Skeletal muscle tissue (tissue), 4 donors: ENCODE data around the gene SND1. TPM values are rescaled to one million over a fixed set of nuclear protein-coding genes. Genes with fewer than 3 reads are reported as not detected.
A peak's percentile ranks its signal among the peaks of the same experiment; 100 is the strongest.

Experiments
- H3K27ac ChIP-seq: one replicate; pipeline ENCODE4 v1.7.0; 2013; ENCODE audit warnings: mild to moderate bottlenecking, low read depth, low read length, inconsistent platforms
- H3K27me3 ChIP-seq, 3 donors: one replicate each; pipeline ENCODE4 v1.7.0; 2013; ENCODE audit warnings: low read length in 3 of 3; ENCODE audit not compliant: control insufficient read depth in 3 of 3, insufficient read depth in 3 of 3
- H3K36me3 ChIP-seq, 3 donors: one replicate each; pipeline ENCODE4 v1.7.0; 2013; ENCODE audit warnings: low read length in 3 of 3; ENCODE audit not compliant: control insufficient read depth in 3 of 3, insufficient read depth in 3 of 3
- H3K4me1 ChIP-seq, 3 donors: one replicate each; pipeline ENCODE4 v1.7.0; 2013; ENCODE audit warnings: low read length in 3 of 3, mild to moderate bottlenecking in 3 of 3; ENCODE audit not compliant: control insufficient read depth in 3 of 3, insufficient read depth in 3 of 3
- H3K4me3 ChIP-seq, 3 donors: one replicate each; pipeline ENCODE4 v1.7.0; 2013; ENCODE audit warnings: low read length in 3 of 3
- H3K9ac ChIP-seq, 3 donors: one replicate each; pipeline ENCODE4 v1.7.0; 2013; ENCODE audit warnings: low read length in 3 of 3, mild to moderate bottlenecking in 3 of 3, moderate library complexity in 2 of 3, low read depth in 1 of 3
- H3K9me3 ChIP-seq, 3 donors: one replicate each; pipeline ENCODE4 v1.7.0; 2013; ENCODE audit warnings: low read length in 3 of 3; ENCODE audit not compliant: control insufficient read depth in 3 of 3
- total RNA-seq: library from RNA; depleted of rRNA; stranded (reverse); fragments of >200 nt; gene quantifications from one replicate; pipeline ENCODE4 v1.2.3, GENCODE V29; 2014
- donor health status: Osteomylitis.

Gene SND1
- total RNA-seq, 1 donor from 2014 or later: 104 TPM

DNA sequence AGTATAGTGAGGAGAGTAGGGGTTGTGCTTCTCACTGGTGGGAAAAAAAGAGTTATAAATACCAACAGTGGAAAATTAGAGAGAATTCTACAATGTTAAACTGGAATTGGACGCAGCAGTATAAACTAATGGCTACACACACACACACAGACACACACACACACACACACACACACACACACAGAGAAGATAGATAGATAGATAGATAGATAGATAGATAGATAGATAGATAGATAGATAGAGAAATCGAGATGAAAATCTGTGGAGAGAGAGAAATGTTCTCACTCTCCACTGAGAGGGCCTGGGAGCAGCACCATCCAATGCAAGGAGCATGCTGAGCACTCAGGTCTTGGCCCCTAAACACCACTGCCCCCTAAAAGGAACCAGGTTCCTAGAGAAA, 479.1 kb downstream of the SND1 start:
- no peak overlapping the region for H3K4me3 ChIP-seq
- no peaks in the 10 kb centered on the region for H3K9me3 ChIP-seq
- no peak overlapping the region for H3K9ac ChIP-seq
- H3K27me3 ChIP-seq: peaks cover 22 to 40% (median 32%) of the 10 kb centered on the region in 3 donors
- H3K36me3 ChIP-seq: no peaks in the 10 kb centered on the region
- H3K27ac ChIP-seq: no peak overlapping the region
- H3K4me1 ChIP-seq: peaks cover 7 to 10% (median 8%) of the 10 kb centered on the region in 3 donors

DNA sequence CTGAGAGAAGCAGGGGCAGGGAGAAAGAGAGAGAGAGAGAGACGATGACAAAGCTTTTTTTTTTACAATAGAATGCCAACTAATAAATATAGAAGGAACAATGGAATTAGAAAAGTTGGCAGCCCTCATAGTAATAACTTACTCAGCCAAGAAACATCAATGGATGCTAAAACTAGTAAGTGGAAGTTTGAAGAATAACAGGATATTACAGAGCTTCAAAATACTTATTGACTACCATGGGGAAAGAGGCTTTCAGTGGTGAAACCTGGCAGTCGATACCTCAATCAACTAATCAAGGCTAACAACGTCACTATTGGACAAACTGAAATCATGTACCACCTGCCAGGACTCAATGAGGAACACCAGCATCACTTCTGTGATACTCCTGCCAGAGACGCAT, 479.7 kb downstream of the SND1 start:
- H3K9ac ChIP-seq: no peak overlapping the region
- H3K9me3 ChIP-seq: no peaks in the 10 kb centered on the region
- H3K27ac ChIP-seq: no peak overlapping the region
- no peak overlapping the region for H3K4me3 ChIP-seq
- H3K27me3 ChIP-seq: peaks cover 27 to 44% (median 36%) of the 10 kb centered on the region in 3 donors
- no peaks in the 10 kb centered on the region for H3K36me3 ChIP-seq
- peaks cover 10 to 13% (median 11%) of the 10 kb centered on the region in 3 donors for H3K4me1 ChIP-seq

DNA sequence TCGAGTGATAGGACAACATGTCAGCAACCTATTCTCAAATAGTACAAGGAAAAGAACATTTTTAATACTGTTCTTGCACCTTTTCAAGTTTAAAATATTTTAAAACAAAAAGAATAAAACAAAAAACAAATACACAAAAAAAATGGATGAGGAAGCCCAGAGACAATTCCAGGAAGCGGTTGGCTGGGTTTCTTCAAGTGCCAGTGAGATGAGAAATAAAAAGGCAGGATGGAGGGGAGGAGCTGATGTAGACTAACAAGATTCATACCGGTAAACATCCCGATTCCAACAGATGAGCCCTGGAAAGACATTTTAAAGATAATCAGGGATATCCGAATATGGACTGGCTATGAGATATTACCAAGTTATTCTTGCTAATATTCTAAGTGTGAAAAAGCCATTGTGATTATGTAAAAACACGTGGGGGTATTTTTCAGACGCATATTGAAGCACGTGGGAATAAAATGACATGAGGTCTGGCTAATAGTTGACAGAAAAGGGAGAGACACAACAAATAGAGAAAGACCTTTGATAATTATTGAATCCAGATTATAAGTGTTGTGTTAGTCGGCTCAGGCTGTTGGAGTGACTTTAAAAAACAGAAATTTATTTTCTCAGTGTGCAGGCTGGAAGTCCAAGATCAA, 480.6 kb downstream of the SND1 start:
- Histone ChIP-seq H3K9ac (no peak overlapping the region), H3K36me3 (no peaks in the 10 kb centered on the region), H3K27me3 (peaks cover 33 to 48% (median 44%) of the 10 kb centered on the region in 3 donors), H3K27ac (no peak overlapping the region), H3K4me1 (peaks cover 10 to 13% (median 11%) of the 10 kb centered on the region in 3 donors), H3K4me3 (no peak overlapping the region), H3K9me3 (no peaks in the 10 kb centered on the region)

DNA sequence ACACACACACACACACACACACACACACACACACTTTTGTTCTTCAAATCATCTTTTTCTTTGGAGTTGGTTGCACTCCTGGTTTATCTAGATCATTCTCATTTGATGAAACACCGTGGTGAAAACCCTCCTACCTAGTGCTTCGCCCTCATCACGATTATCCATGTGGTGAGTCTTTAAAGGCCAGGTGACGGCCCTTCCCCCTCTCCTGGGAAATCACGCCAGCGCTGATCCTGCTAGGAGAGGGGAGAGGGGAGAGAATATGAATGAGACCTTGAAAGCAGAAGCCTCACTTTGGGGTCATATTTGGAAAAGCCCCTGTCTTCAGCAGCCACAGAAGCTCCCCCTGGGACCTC, 483.1 kb downstream of the SND1 start:
- H3K9me3 ChIP-seq: no peaks in the 10 kb centered on the region
- H3K9ac ChIP-seq: no peak overlapping the region
- peaks cover 10 to 13% (median 11%) of the 10 kb centered on the region in 3 donors for H3K4me1 ChIP-seq
- H3K36me3 ChIP-seq: no peaks in the 10 kb centered on the region
- no peak overlapping the region for H3K27ac ChIP-seq
- H3K27me3 ChIP-seq: peaks cover 33 to 45% (median 43%) of the 10 kb centered on the region in 3 donors
- peak overlapping the region in 2 of 3 donors; percentile 30 to 79 for H3K4me3 ChIP-seq

DNA sequence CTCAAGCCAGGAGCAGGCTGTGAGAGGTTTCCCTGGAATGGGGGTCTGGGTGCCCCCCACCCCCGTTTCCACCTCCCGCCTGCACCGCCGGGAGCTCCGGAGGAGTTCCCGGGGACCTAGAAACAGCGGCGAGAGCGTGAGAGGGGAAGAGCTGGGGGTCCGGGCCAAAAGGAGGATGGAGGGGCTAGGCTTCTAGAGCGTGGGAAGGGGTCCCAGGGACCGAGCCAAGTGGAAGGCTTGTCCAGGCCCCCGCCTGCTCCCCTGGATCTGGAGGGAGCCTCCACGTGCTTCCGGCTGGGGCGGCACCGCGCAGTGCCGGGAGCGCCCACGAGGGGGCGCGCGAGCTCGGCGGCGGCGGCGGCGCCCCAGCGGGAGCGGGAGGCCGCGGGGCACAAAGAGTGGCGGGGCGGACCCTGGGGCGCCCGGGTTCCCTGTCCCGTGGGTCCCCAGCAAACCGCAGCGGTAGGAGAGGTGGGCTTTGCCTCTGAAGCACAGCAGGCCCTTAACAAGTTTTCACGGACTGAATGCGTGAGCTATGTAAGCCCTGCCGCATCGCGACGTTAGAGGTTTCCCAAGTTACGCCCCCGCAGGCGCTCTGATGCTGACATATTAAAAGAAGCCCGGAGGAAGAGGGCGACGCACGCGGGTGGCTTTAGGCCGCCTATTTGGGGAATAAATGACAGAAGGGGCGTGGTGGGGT, 483.7 kb downstream of the SND1 start:
- peak overlapping the region; percentile 69 to 79 (median 70) for H3K4me3 ChIP-seq
- H3K9ac ChIP-seq: peak overlapping the region in 2 of 3 donors; percentile 32 to 60
- peaks cover 10 to 13% (median 11%) of the 10 kb centered on the region in 3 donors for H3K4me1 ChIP-seq
- no peak overlapping the region for H3K27ac ChIP-seq
- no peaks in the 10 kb centered on the region for H3K36me3 ChIP-seq
- H3K27me3 ChIP-seq: peaks cover 31 to 40% (median 39%) of the 10 kb centered on the region in 3 donors
- no peaks in the 10 kb centered on the region for H3K9me3 ChIP-seq

DNA sequence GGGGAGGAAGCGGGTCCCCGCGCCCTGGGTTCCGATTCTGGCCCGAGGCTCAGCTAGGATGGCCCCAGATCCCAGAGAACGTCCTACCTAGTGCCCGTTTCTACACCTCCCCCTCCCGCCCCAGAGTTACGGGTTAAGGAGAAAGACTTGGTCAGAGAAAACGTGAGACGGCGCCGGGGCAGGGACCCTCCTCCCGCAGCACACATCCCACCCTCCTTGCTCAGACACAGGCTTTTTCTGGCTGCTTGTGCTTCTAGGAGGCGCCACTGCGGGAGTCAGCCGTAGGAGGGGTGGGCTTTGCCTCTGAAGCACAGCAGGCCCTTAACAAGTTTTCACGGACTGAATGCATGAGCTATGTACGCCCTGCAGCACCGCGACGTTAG, 484.2 kb downstream of the SND1 start:
- Histone ChIP-seq H3K27ac (no peak overlapping the region), H3K27me3 (peaks cover 28 to 38% (median 38%) of the 10 kb centered on the region in 3 donors), H3K4me1 (peaks cover 10 to 13% (median 11%) of the 10 kb centered on the region in 3 donors), H3K9ac (peak overlapping the region in 1 of 3 donors; percentile 60), H3K36me3 (no peaks in the 10 kb centered on the region), H3K9me3 (peaks cover 0 to 2% (median 0%) of the 10 kb centered on the region in 3 donors), H3K4me3 (peak overlapping the region; percentile 69 to 79 (median 70))

DNA sequence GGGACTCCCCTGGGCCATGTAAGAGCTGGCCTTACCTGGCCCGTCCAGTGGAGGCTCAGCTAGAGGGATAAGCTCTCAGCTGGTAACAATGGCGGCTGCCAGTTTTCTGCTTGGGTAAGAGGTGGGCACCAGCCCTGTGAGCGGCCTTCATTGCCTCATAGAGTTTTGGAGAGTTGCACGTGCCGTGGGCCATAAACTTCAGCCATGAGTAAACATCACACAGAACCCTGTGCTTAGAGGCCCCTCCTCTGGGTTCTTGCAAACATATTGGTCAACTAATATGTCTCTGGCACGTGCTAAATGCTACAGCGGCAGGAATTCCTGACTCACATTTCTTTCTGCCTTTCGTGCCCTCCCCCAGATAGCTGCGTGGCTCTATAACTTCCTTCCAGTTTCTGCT, 485.2 kb downstream of the SND1 start:
- no peak overlapping the region for H3K27ac ChIP-seq
- H3K27me3 ChIP-seq: peaks cover 28 to 36% (median 35%) of the 10 kb centered on the region in 3 donors
- H3K9ac ChIP-seq: no peak overlapping the region
- H3K4me3 ChIP-seq: no peak overlapping the region
- H3K36me3 ChIP-seq: no peaks in the 10 kb centered on the region
- peaks cover 0 to 2% (median 0%) of the 10 kb centered on the region in 3 donors for H3K9me3 ChIP-seq
- peaks cover 10 to 13% (median 11%) of the 10 kb centered on the region in 3 donors for H3K4me1 ChIP-seq

DNA sequence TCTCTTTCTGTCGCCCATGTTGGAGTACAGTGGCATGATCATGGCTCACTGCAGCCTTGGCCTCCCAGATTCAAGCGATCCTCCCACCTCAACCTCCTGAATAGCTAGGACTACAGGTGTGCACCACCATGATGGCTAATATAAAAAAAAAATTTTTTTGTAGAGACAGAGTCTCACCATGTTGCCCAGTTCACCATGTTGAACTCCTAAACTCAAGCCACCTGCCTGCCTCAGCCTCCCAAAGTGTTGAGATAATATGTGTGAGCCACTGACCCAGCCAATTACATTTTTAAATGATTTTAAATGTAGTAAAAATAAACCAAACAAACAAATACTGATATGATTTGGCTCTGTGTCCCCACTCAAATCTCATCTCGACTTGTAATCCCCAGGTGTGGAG, 487.4 kb downstream of the SND1 start:
- no peak overlapping the region for H3K4me3 ChIP-seq
- H3K27ac ChIP-seq: no peak overlapping the region
- peaks cover 24 to 32% (median 29%) of the 10 kb centered on the region in 3 donors for H3K27me3 ChIP-seq
- peaks cover 10 to 13% (median 11%) of the 10 kb centered on the region in 3 donors for H3K4me1 ChIP-seq
- peaks cover 0 to 2% (median 0%) of the 10 kb centered on the region in 3 donors for H3K9me3 ChIP-seq
- H3K36me3 ChIP-seq: no peaks in the 10 kb centered on the region
- H3K9ac ChIP-seq: no peak overlapping the region

DNA sequence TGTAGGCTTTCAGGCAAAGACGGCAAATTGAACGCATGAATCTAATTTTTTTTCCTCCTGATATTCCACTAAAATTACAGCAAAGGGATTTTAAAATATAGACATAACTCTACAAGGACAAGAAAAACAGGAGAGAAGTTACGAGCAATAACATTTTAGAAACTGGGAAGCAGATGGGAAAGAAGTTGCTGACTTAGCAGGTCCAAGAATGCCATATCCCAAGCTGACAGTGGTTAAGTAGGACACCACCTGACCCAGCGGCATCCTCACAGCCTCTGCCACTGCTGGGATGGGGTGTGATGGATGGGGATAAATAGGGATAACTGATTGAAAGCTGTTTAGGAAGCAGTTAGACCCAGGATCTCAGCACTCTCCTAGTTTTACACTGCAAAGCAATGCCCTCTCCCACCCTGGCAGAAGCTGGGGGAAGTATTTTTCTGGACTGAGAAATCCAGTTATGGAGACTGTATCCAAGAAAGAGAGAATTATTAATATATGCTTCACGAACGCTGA, 489.7 kb downstream of the SND1 start:
- Histone ChIP-seq H3K27me3 (peaks cover 7 to 19% (median 18%) of the 10 kb centered on the region in 3 donors), H3K4me3 (no peak overlapping the region), H3K9ac (no peak overlapping the region)

More for the DNA sequence above, 489.7 kb downstream of the SND1 start:
- Histone ChIP-seq H3K27ac (no peak overlapping the region), H3K4me1 (no peaks in the 10 kb centered on the region), H3K9me3 (peaks cover 0 to 2% (median 0%) of the 10 kb centered on the region in 3 donors), H3K36me3 (no peaks in the 10 kb centered on the region)
